GM18511 (cell line): Measurements from ENCODE around the gene PRG3.

Experiments
- ATAC-seq: cut with Tn5 transposase; IDR thresholded peaks from one replicate; pipeline ENCODE4 v1.9.1; 2021; ENCODE audit warnings: mild to moderate bottlenecking, moderate library complexity; ENCODE audit not compliant: unreplicated experiment

PRG3 gene, protein sequence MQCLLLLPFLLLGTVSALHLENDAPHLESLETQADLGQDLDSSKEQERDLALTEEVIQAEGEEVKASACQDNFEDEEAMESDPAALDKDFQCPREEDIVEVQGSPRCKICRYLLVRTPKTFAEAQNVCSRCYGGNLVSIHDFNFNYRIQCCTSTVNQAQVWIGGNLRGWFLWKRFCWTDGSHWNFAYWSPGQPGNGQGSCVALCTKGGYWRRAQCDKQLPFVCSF

DNA sequence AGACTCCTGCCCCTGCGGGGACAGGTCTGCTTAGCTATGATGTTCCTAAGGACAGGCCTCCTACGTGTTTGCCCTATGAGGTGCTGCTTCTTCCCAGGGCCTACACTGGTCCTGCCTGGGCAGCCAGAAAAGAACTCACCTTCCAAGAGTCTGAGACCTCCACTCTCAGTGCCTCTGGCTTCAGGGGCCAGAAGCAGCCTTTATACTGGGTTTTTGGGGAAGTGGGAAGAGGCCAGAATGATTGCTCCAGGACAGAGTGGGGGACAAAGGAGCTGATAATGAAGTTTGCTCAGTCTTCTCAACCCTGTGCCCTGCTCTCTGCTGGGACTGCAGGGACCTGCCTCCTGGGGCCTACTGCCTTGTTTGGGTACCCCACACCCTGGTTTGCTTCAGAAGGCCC is at the start of gene PRG3:
Gene PRG3 (minus strand): TSS at position 176 of the 400 bp plus-strand sequence. CDS start 442 bp downstream, outside the sequence.
- ATAC-seq, result no peak

- ATAC-seq, result no peak
Observed at GRCh38 chr11:57429946-57430345, 49.0 kb upstream of the PRG3 start.

DNA sequence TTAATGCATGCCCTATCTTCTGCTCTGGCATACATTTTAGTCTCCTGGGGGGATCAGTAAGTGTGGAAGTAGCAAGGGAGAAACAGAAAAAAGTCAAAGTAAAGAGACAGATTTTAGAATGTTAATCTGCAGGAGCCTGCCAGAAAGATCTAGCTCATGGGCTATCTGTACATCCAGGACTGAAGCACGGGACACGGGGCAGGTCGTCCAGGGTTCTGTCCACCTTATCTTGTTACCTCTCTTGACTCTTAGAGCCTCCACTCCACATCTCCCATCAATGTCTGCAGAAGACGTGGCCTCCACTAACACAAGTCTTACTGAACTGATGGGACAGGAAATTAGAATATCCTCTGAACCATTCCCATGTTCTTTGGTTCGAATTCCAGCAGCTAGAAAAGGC is 47.7 kb upstream of the PRG3 start:
- no peak for ATAC-seq

GRCh38 chr11:57427727-57428082 is 46.8 kb upstream of the PRG3 start:
- ATAC-seq, result no peak

DNA sequence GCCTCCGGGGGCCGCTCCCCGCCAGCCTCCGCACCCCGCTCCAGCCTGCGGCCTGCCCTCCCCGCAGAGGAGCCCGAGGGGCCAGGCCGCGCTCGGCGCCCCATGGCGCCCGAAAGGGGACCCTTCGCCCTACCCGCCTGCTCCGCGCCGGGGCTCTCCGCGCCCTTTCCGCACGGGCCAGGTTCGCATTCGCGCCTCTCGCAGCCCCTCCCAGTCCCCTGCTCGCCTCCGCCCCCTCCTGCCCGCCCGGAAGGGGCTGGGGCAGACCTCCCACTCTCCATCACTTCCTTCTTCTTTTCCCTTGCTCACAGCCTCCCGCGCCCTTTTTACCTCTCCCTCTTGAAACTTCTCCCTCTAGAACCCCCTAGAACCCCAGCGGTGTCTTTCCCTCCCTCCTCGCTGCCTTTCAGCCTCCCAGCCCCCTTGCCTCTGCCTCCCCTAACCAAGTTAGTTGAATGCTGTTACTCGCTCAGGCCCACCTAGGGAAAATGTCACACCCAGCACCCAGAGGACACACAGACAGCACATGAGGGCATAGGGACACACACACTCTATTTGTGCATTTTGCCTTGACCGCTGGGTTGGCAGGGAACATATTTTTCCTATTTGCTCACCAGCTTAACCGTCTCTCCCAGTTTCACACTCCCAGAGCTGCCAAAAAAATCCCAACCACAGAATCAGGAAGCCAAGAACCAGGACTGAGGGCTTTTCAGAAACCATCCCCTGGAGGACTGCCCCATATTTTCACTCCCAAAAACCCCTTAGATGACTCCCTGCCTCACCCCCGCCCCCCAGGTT is 46.2 kb upstream of the PRG3 start, which contains the start of gene SLC43A3:
Gene SLC43A3 (minus strand): TSS at position 193 of the 798 bp plus-strand sequence. CDS start 949 bp downstream, outside the sequence.
- ATAC-seq, result peak; percentile 68

DNA sequence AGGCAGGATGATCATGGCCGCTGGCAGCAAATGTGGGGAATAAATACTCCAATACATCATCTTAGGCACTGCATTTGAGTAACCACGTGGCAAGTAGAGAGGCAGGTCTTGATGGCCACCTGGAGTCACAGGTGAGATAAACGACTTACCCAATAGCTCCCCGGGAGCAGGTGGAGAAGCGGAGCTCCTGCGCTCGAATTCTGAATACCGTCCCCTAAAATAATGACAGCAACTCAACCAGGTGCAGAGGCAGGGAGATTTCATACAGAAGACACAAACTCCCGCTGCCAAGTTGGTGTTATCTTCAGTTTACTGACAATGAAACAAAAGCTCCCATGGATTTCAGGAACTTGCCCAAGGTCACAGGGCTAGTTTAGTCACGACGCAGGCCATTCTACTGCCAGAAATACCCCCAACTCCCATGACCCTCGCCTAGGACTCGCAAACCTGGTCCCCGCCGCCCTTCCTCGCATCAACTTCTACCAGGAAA is 45.5 kb upstream of the PRG3 start:
- peak; percentile 2 for ATAC-seq

- no peak for ATAC-seq
Observed at GRCh38 chr11:57425565-57426438, 44.9 kb upstream of the PRG3 start.

- peak; percentile 91 for ATAC-seq
Observed at GRCh38 chr11:57424792-57425564, 44.0 kb upstream of the PRG3 start.

DNA sequence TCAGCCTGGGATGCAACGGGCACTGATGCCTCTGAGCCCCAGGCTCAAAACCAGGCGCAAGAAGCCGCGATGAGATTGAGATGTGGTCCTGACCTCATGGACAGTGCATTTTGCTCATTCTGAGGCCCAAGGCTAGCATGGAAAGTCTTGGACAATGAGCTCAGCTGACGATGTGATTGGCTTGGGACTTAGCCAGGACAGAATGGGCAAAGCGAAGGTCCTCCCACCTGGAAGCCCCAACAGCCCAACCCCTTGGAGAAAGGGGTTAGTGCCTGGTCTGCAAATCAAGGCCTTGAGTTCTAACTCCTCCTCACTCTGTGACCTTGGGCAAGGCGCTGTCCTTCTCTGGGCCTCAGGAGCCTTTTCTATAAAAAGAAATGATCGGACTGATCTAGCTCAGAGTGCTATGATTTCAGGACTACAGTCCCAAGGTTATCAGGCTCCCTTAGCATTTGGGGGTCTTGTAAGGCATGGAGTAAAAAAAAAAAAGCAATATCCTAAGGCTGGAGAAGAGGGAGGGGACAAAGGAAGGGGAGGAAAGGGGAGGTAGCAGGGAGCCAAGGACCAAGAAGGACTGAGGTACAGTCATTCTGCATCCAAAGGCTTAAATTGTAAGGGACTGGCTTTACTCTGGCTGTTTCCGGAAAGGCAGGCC is 43.3 kb upstream of the PRG3 start:
- ATAC-seq, result no peak

DNA sequence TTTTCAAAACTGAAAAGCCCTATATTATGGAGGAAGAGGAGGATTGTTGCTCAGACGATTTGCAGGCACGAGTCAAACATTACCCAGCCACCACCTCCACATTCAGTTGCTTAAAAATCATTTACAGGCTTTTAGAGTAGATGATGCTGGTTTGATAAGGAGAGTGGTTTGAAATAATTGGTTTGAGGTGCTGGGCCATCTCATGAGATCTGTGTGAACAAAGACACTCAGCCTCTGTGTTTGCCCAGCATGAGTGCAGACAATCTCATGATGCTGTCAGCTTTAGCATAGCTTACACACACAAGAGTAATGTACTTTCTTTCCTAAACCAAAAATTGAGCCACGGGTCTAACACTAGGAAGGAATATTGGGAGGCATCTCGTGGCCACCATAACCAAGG is 41.7 kb upstream of the PRG3 start:
- no peak for ATAC-seq

- ATAC-seq, result no peak
Observed at GRCh38 chr11:57421805-57422204, 40.9 kb upstream of the PRG3 start.

GRCh38 chr11:57421066-57421465 is 40.1 kb upstream of the PRG3 start:
- no peak for ATAC-seq

DNA sequence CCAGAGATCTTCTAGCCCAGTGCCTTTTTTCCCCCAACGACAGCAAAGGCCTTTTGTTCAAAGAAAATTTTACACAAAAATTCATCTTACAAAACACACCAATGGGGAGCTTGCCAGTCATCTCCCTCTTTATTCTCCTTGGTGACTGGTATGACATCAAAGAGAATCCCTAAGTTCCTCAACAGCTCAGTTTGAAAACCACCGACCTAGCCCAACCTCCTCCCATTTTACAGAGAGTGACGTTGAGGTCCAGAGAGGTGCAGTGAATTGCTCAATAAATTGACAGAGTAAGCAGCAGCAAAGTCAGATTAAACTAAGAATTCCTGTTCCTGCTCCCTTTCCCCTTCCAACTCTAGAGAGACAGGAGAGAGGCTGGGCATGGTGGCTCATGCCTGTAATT is 38.2 kb upstream of the PRG3 start:
- no peak for ATAC-seq

GRCh38 chr11:57418131-57418530 is 37.2 kb upstream of the PRG3 start:
- no peak for ATAC-seq

DNA sequence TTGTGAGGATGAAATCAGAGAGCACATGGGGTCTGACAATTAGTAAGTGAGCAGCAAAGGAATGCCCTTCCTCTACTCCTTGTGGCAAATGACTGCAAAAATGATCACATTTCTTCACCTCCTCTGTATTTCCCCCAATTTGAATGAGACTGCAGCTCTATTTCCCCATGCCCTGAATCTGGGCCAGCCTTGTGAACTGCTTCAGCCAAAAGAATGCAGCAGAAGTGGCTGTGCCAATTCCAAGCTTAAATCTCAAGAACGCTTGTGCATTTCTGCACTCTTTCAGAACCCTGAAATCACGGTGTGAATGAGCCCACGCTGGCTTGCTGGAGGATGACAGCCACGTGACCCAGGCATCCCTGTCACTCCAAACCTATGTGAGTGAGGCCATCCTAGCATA is 36.1 kb upstream of the PRG3 start:
- ATAC-seq, result no peak

DNA sequence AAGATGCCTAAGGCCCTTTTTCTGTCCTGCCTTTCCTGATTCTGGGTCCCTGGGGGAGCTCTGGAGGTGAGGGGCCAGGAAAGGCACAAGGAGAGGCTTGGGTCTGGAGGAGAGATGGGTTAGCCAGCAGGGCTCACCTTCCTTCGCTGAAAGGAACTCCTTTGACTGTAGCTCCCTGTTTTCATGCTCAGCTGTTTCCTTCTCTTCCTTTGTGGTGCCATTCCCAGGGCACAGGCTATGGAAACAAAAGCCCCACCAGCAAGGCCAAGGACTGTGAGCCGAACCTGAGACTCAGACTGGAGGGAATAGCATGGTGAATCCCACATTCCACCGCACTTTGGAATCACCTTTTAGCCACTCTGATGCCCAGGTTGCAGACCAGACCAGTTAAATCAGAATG is 35.5 kb upstream of the PRG3 start:
- no peak for ATAC-seq

- no peak for ATAC-seq
Observed at GRCh38 chr11:57414612-57415212, 33.8 kb upstream of the PRG3 start.

DNA sequence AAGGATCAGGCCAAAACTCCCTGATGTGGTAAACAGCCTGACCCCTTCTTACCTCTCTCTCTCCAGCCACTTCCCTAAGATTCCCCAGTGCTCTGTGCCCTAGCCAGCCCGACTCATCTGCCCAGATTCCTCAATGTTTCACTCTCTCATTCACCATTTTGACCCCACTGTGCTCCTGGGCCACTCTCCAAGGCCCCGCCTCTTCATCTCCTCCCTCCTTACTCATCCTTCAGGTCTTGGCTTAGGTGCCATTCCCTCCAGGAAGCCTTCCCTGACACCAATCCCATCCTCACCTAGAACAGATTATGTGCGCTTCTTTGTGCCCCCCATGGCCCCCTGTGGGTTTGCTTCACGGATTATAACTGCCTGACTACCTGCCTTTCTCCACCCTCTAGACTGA is 32.7 kb upstream of the PRG3 start:
- ATAC-seq, result no peak

DNA sequence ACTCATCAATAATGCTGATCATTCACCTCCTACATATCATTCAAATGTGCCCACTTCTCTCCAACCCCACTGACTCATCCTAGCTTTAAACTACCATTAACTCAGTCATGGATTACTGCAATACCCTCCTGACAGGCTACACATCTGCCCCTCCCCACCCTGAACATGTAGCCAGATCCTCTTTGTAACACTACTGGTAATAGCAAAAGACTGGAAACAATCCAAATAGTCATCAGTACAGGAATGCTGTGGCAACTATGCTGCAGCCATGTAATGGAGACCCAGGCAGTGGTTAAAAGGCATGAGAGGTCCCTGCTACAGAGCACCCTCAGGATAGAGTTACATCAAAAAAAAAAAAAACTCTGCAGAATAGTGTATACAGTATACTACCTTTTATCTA is 29.3 kb upstream of the PRG3 start:
- no peak for ATAC-seq
